ENCODE measurements around the gene HBG1. TPM values are rescaled to one million over a fixed set of nuclear protein-coding genes. Genes with fewer than 3 reads are reported as not detected.

The HBG1 gene
- total and polyA plus RNA-seq, 2 donors (not counting 3 experiments of a cell fraction or from before 2014, with no cell fraction given) = 0.72 TPM; not detected in 1

- intact Hi-C loops (cut with micrococcal nuclease) = no loop called here
- no TSS peak for BruUV-seq (replicated peaks)
- CTCF ChIA-PET = no interaction called here
These were observed 37.2 kb upstream of the HBG1 start for GRCh38 chr11:5286901-5287300.

GRCh38 chr11:5286351-5286750 lies 36.7 kb upstream of the HBG1 start:
- no peaks in the 10 kb centered on the region for H4K20me1 ChIP-seq (replicated peaks; ENCODE audit: control insufficient read depth, extremely low read depth, insufficient read depth, low read length)
- BruUV-seq (replicated peaks) = no TSS peak
- no peaks in the 10 kb centered on the region for H3K27me3 ChIP-seq (ENCODE audit: control insufficient read depth in 2 of 2, insufficient read depth in 2 of 2, low read length in 2 of 2)
- no peak for FAIRE-seq
- no peak overlapping the region for H3K4me2 ChIP-seq (ENCODE audit: insufficient read depth, low read length)
- H3K4me3 ChIP-seq (replicated peaks in 1 of 3; ENCODE audit: insufficient read depth in 1 of 3, low read depth in 1 of 3, low read length in 3 of 3) = no peak overlapping the region
- H3K79me2 ChIP-seq (ENCODE audit: control insufficient read depth, insufficient read depth, low read length) = no peaks in the 10 kb centered on the region
- H3K27ac ChIP-seq (ENCODE audit: insufficient read depth, low read depth, low read length) = no peak overlapping the region
- no peaks in the 10 kb centered on the region for H3K9me3 ChIP-seq (replicated peaks; ENCODE audit: control insufficient read depth, insufficient read depth, low read length)
- no peak for TF ChIP-seq CTCF (IDR thresholded peaks at IDR 0.05; ENCODE audit: extremely low read depth in 1 of 2, insufficient read depth in 1 of 2, low read depth in 1 of 2, low read length in 2 of 2)
- no peak for TF ChIP-seq EZH2 (IDR thresholded peaks at IDR 0.05; ENCODE audit: borderline replicate concordance, low read depth, low read length, severe bottlenecking)
- TF ChIP-seq POLR2AphosphoS5 (IDR thresholded peaks at IDR 0.05; ENCODE audit: insufficient read depth, low read depth, low read length) = no peak
- TF ChIP-seq POLR2A (IDR thresholded peaks at IDR 0.05; ENCODE audit: low read depth, low read length) = no peak
- no peak for TF ChIP-seq GATA2 (IDR thresholded peaks at IDR 0.05; ENCODE audit: insufficient read depth, insufficient read length, low read depth, low read length)
- TF ChIP-seq MYC (IDR thresholded peaks at IDR 0.05; ENCODE audit: low read depth, low read length) = no peak
- TF ChIP-seq FOS (IDR thresholded peaks at IDR 0.05; ENCODE audit: borderline replicate concordance, insufficient read depth, low read length) = no peak
- no peak for TF ChIP-seq MAX (IDR thresholded peaks at IDR 0.05; ENCODE audit: insufficient read depth, insufficient read length)
- no peak for TF ChIP-seq JUN (IDR thresholded peaks at IDR 0.05; ENCODE audit: borderline replicate concordance, insufficient read depth, insufficient read length, low read depth)
- no peaks in the 10 kb centered on the region for H3K4me1 ChIP-seq (ENCODE audit: control insufficient read depth, extremely low read depth, insufficient read depth, low read length)
- ChIA-PET CTCF (interaction anchor here (0.7 kb wide), 1 partner anchor 11 kb away, joined by 3 read pairs; no protein-coding TSS in a partner anchor), POLR2A (no interaction called here)
- dilution Hi-C loops (cut with MboI; ENCODE audit: extremely low pct_ligation_motif_present, low sequenced_read_pairs) = no loop called here
- no peaks in the 10 kb centered on the region for H3K36me3 ChIP-seq (ENCODE audit: control insufficient read depth in 2 of 2, extremely low read depth in 1 of 2, insufficient read depth in 2 of 2, low read length in 2 of 2)
- no peak overlapping the region for H2AFZ ChIP-seq (ENCODE audit: low read depth, low read length)
- H3K9me1 ChIP-seq (replicated peaks; ENCODE audit: control insufficient read depth, extremely low read depth, insufficient read depth, low read length) = no peaks in the 10 kb centered on the region
- H3K9ac ChIP-seq (replicated peaks; ENCODE audit: extremely low read depth, insufficient read depth, low read length) = no peak overlapping the region
- intact Hi-C loops (cut with micrococcal nuclease) = no loop called here
- DNase-seq (ENCODE audit: low read depth, low spot score) = no peak

More at GRCh38 chr11:5286901-5287300, 37.2 kb upstream of the HBG1 start:
- no peaks in the 10 kb centered on the region for H3K9me1 ChIP-seq (replicated peaks; ENCODE audit: control insufficient read depth, extremely low read depth, insufficient read depth, low read length)
- H3K9ac ChIP-seq (replicated peaks; ENCODE audit: extremely low read depth, insufficient read depth, low read length) = no peak overlapping the region
- H3K27me3 ChIP-seq (ENCODE audit: control insufficient read depth in 2 of 2, insufficient read depth in 2 of 2, low read length in 2 of 2) = no peaks in the 10 kb centered on the region
- H3K4me1 ChIP-seq (ENCODE audit: control insufficient read depth, extremely low read depth, insufficient read depth, low read length) = no peaks in the 10 kb centered on the region
- H3K4me2 ChIP-seq (ENCODE audit: insufficient read depth, low read length) = no peak overlapping the region
- H3K36me3 ChIP-seq (ENCODE audit: control insufficient read depth in 2 of 2, extremely low read depth in 1 of 2, insufficient read depth in 2 of 2, low read length in 2 of 2) = no peaks in the 10 kb centered on the region
- no peak for FAIRE-seq
- no peaks in the 10 kb centered on the region for H3K79me2 ChIP-seq (ENCODE audit: control insufficient read depth, insufficient read depth, low read length)
- POLR2A ChIA-PET = no interaction called here
- no peak overlapping the region for H3K27ac ChIP-seq (ENCODE audit: insufficient read depth, low read depth, low read length)
- H4K20me1 ChIP-seq (replicated peaks; ENCODE audit: control insufficient read depth, extremely low read depth, insufficient read depth, low read length) = no peaks in the 10 kb centered on the region
- no peak overlapping the region for H2AFZ ChIP-seq (ENCODE audit: low read depth, low read length)
- no peaks in the 10 kb centered on the region for H3K9me3 ChIP-seq (replicated peaks; ENCODE audit: control insufficient read depth, insufficient read depth, low read length)
- dilution Hi-C loops (cut with MboI; ENCODE audit: extremely low pct_ligation_motif_present, low sequenced_read_pairs) = no loop called here
- TF ChIP-seq POLR2AphosphoS5 (IDR thresholded peaks at IDR 0.05; ENCODE audit: insufficient read depth, low read depth, low read length) (no peak), CTCF (IDR thresholded peaks at IDR 0.05; ENCODE audit: extremely low read depth in 1 of 2, insufficient read depth in 1 of 2, low read depth in 1 of 2, low read length in 2 of 2) (no peak), EZH2 (IDR thresholded peaks at IDR 0.05; ENCODE audit: borderline replicate concordance, low read depth, low read length, severe bottlenecking) (no peak), GATA2 (IDR thresholded peaks at IDR 0.05; ENCODE audit: insufficient read depth, insufficient read length, low read depth, low read length) (no peak)
- no peak for DNase-seq (ENCODE audit: low read depth, low spot score)
- no peak overlapping the region for H3K4me3 ChIP-seq (replicated peaks in 1 of 3; ENCODE audit: insufficient read depth in 1 of 3, low read depth in 1 of 3, low read length in 3 of 3)

Measured in endothelial cell of umbilical vein (primary cell).